Psoas muscle (tissue), 8 donors: ENCODE results near the gene OSBPL6. TPM values are rescaled to one million over a fixed set of nuclear protein-coding genes. Genes with fewer than 3 reads are reported as not detected.
A peak's percentile ranks its signal among the peaks of the same experiment; 100 is the strongest.

Experiments
- ATAC-seq, 4 donors: fragments of 200-7000 bp; cut with Tn5 transposase; one replicate each; pipeline ENCODE4 v1.9.1; 2020; ENCODE audit warnings: moderate library complexity in 3 of 4, mild to moderate bottlenecking in 2 of 4
- DNase-seq, 2 donors: peaks; one replicate each; pipeline ENCODE4 v3.0.0-alpha.2; 2020
- H3K27ac ChIP-seq: fragments of 200-600 bp; one replicate; pipeline ENCODE4 v1.8.0; 2022
- H3K27me3 ChIP-seq, 3 donors: fragments of 200-600 bp in 1 of 3; one replicate each; pipeline versions ENCODE4 v1.6.1 to v1.8.0; 2013 to 2022; ENCODE audit warnings: low read length in 2 of 3, mild to moderate bottlenecking in 2 of 3, moderate library complexity in 1 of 3; ENCODE audit not compliant: insufficient read depth in 3 of 3
- H3K36me3 ChIP-seq, 2 donors: fragments of 200-600 bp in 1 of 2; one replicate each; pipeline versions ENCODE4 v1.6.1 to v1.8.0; 2013 to 2022; ENCODE audit warnings: low read depth in 1 of 2, mild to moderate bottlenecking in 1 of 2, moderate library complexity in 1 of 2; ENCODE audit not compliant: insufficient read depth in 1 of 2
- H3K4me1 ChIP-seq: fragments of 200-600 bp; one replicate; pipeline ENCODE4 v1.8.0; 2022
- H3K4me3 ChIP-seq: fragments of 200-600 bp; one replicate; pipeline ENCODE4 v1.8.0; 2022; ENCODE audit warnings: mild to moderate bottlenecking
- H3K9me3 ChIP-seq: fragments of 200-600 bp; one replicate; pipeline ENCODE4 v1.8.0; 2022
- CTCF ChIP-seq: fragments of 200-600 bp; IDR thresholded peaks from one replicate; pipeline ENCODE4 v1.8.0; 2022; ENCODE audit warnings: antibody characterized with exemption
- WGBS, 3 donors: extraction: QIAGEN DNeasy Blood & Tissue Kit; methylation state at CpG; one replicate each; pipeline versions ENCODE4 v1.1.6 to v1.1.7; 2013; 5-methylcytosine and 5-hydroxymethylcytosine counted together
- intact Hi-C, 2 donors: fragments of 100-400 bp; cut with DNase I; formaldehyde crosslinking; loops; one replicate each; pipeline versions ENCODE4 v1.11.0 to v1.14.2; 2022
- polyA plus RNA-seq, 3 donors: library from polyadenylated mRNA; stranded (reverse); fragments of 200-250 nt; gene quantifications; one replicate each; pipeline ENCODE4 v1.2.3, GENCODE V29; 2013
- total RNA-seq, 4 donors: library from RNA; stranded (reverse); fragmentation: NEBNext Ultra II Directional in 2 of 4; extraction: Animal tissue kit (Norgen Biotek cat#: 25700) in 2 of 4; gene quantifications; one replicate each; pipeline versions ENCODE4 v1.2.1 to v1.2.4, GENCODE V29; 2021 to 2023
- donor health status: healthy with polysubstance abuse.
- donor health status: DM: no; HTN: no; CAD: no; lungs with moderate emphysema.
- donor health status: Bipolar disorder and iron deficiency.
- donor health status: healthy.
- donor health status: DM: yes; HTN: yes; CAD: no.
- donor health status: DM: no; HTN: no; CAD: no.
- donor health status: DM: no; HTN: no; CAD: no.
- donor health status: DM: yes; HTN: yes; CAD: no.

The OSBPL6 gene
- total and polyA plus RNA-seq, 7 donors = 11.4 to 147 (median 36.2) TPM

GRCh38 chr2:178391701-178392100, 197.4 kb downstream of the OSBPL6 start:
- DNase-seq = no peak
- Histone ChIP-seq H3K4me1 (no peaks in the 10 kb centered on the region), H3K27me3 (no peaks in the 10 kb centered on the region), H3K9me3 (no peaks in the 10 kb centered on the region), H3K27ac (no peak overlapping the region), H3K4me3 (no peak overlapping the region), H3K36me3 (peaks cover 5 to 93% of the 10 kb centered on the region in 2 donors)
- WGBS, 3 donors = 77 to 89% (median 88%) methylated on average over 4 of the region's 4 CpGs
- ATAC-seq = peak in 2 of 4 donors; percentile 52 to 60
- intact Hi-C loops = no loop called here
- TF ChIP-seq CTCF = no peak

GRCh38 chr2:178392215-178392614, 197.9 kb downstream of the OSBPL6 start:
- no peak overlapping the region for H3K4me3 ChIP-seq
- H3K9me3 ChIP-seq = no peaks in the 10 kb centered on the region
- no peak for TF ChIP-seq CTCF
- no peak overlapping the region for H3K27ac ChIP-seq
- intact Hi-C loops = no loop called here
- peaks cover 5 to 88% of the 10 kb centered on the region in 2 donors for H3K36me3 ChIP-seq
- WGBS, 3 donors = 86 to 92% (median 89%) methylated on average over 3 of the region's 3 CpGs
- DNase-seq (no peak), ATAC-seq (peak in 1 of 4 donors; percentile 46)
- H3K27me3 ChIP-seq = no peaks in the 10 kb centered on the region
- no peaks in the 10 kb centered on the region for H3K4me1 ChIP-seq

- no peaks in the 10 kb centered on the region for H3K9me3 ChIP-seq
- H3K27ac ChIP-seq = no peak overlapping the region
- H3K36me3 ChIP-seq = peaks cover 3 to 86% of the 10 kb centered on the region in 2 donors
- no peak for TF ChIP-seq CTCF
- no peak overlapping the region for H3K4me3 ChIP-seq
- no peaks in the 10 kb centered on the region for H3K27me3 ChIP-seq
- no peak for DNase-seq
- H3K4me1 ChIP-seq = no peaks in the 10 kb centered on the region
- no peak for ATAC-seq
- intact Hi-C loops = no loop called here
Observed at GRCh38 chr2:178394859-178395258, 200.5 kb downstream of the OSBPL6 start.

- no peaks in the 10 kb centered on the region for H3K9me3 ChIP-seq
- H3K27me3 ChIP-seq = no peaks in the 10 kb centered on the region
- H3K4me3 ChIP-seq = no peak overlapping the region
- 80 to 91% (median 88%) methylated on average over 2 of the region's 2 CpGs for WGBS, 3 donors
- intact Hi-C loops = no loop called here
- TF ChIP-seq CTCF = no peak
- peaks cover 3 to 82% of the 10 kb centered on the region in 2 donors for H3K36me3 ChIP-seq
- no peak for DNase-seq
- no peak for ATAC-seq
- H3K4me1 ChIP-seq = no peaks in the 10 kb centered on the region
- no peak overlapping the region for H3K27ac ChIP-seq
Observed at GRCh38 chr2:178395295-178395694, 201.0 kb downstream of the OSBPL6 start.

GRCh38 chr2:178395941-178396570, 201.7 kb downstream of the OSBPL6 start:
- TF ChIP-seq CTCF = no peak
- no peak overlapping the region for H3K27ac ChIP-seq
- H3K27me3 ChIP-seq = no peaks in the 10 kb centered on the region
- DNase-seq = no peak
- H3K4me1 ChIP-seq = no peaks in the 10 kb centered on the region
- H3K4me3 ChIP-seq = no peak overlapping the region
- no peaks in the 10 kb centered on the region for H3K9me3 ChIP-seq
- intact Hi-C loops = no loop called here
- no peak for ATAC-seq
- 68 to 77% (median 73%) methylated on average over 8 of the region's 8 CpGs for WGBS, 3 donors
- H3K36me3 ChIP-seq = peaks cover 3 to 74% of the 10 kb centered on the region in 2 donors
